GM23338 (cell line): ENCODE measurements around the gene CES5A. TPM values are rescaled to one million over a fixed set of nuclear protein-coding genes. Genes with fewer than 3 reads are reported as not detected.

Experiments used
- ATAC-seq: fragments of 200-7000 bp; cut with Tn5 transposase; 3 replicates; pipeline ENCODE4 v1.9.1; 2020
- DNase-seq: peaks from one replicate; pipeline ENCODE4 v3.0.0-alpha.2; 2015; ENCODE audit warnings: low spot score
- H2AFZ ChIP-seq: fragments of 200-600 bp; sonication (generic); 2 replicates; pipeline ENCODE4 v1.8.0; 2016; ENCODE audit warnings: antibody characterized with exemption, mild to moderate bottlenecking, moderate library complexity
- H3F3A ChIP-seq: fragments of 200-600 bp; sonication (generic); replicated peaks from 2 replicates; pipeline ENCODE4 v1.8.0; 2017; ENCODE audit warnings: antibody characterized with exemption, mixed run types, low read depth
- H3K27ac ChIP-seq: fragments of 200-600 bp; sonication (generic); 2 replicates; pipeline ENCODE4 v1.6.1; 2016; ENCODE audit warnings: low read depth
- H3K27me3 ChIP-seq: fragments of 200-600 bp; sonication (generic); 2 replicates; pipeline ENCODE4 v1.8.0; 2016; ENCODE audit warnings: mild to moderate bottlenecking, mixed run types, moderate library complexity; ENCODE audit not compliant: insufficient read depth
- H3K36me3 ChIP-seq: fragments of 200-600 bp; sonication (generic); 2 replicates; pipeline ENCODE4 v1.8.0; 2016; ENCODE audit warnings: mild to moderate bottlenecking; ENCODE audit not compliant: insufficient read depth
- H3K4me1 ChIP-seq: fragments of 200-600 bp; sonication (generic); 2 replicates; pipeline ENCODE4 v1.8.0; 2016; ENCODE audit warnings: mild to moderate bottlenecking, moderate library complexity; ENCODE audit not compliant: insufficient read depth
- H3K4me2 ChIP-seq: fragments of 200-600 bp; sonication (generic); 2 replicates; pipeline ENCODE4 v1.7.1; 2017; ENCODE audit warnings: mixed run types
- H3K4me3 ChIP-seq: fragments of 200-600 bp; sonication (generic); 2 replicates; pipeline ENCODE4 v1.6.1; 2016; ENCODE audit warnings: mixed run types
- H3K79me2 ChIP-seq: fragments of 200-600 bp; sonication (generic); replicated peaks from 2 replicates; pipeline ENCODE4 v1.8.0; 2017; ENCODE audit warnings: mild to moderate bottlenecking; ENCODE audit not compliant: insufficient read depth
- H3K9me2 ChIP-seq: fragments of 200-600 bp; sonication (generic); 2 replicates; pipeline ENCODE4 v1.8.0; 2017; ENCODE audit not compliant: insufficient read depth
- H4K20me1 ChIP-seq: fragments of 200-600 bp; sonication (generic); replicated peaks from 2 replicates; pipeline ENCODE4 v1.8.0; 2017; ENCODE audit warnings: mild to moderate bottlenecking; ENCODE audit not compliant: insufficient read depth
- H3K27ac Mint-ChIP-seq: 2 replicates; pipeline ENCODE4 v1.8.0; 2020; ENCODE audit warnings: inconsistent platforms, mild to moderate bottlenecking, moderate library complexity, mixed read lengths
- H3K27me3 Mint-ChIP-seq: 3 replicates; pipeline ENCODE4 v1.8.0; 2022; ENCODE audit warnings: low read depth, mild to moderate bottlenecking, moderate library complexity, mixed read lengths, inconsistent platforms; ENCODE audit not compliant: insufficient read depth, poor library complexity
- H3K36me3 Mint-ChIP-seq: 3 replicates; pipeline ENCODE4 v1.8.0; 2021; ENCODE audit warnings: low read depth, mild to moderate bottlenecking, inconsistent platforms, moderate library complexity, mixed read lengths
- H3K4me1 Mint-ChIP-seq: 3 replicates; pipeline ENCODE4 v1.8.0; 2020; ENCODE audit warnings: mild to moderate bottlenecking, inconsistent platforms, mixed read lengths
- H3K4me3 Mint-ChIP-seq: 3 replicates; pipeline ENCODE4 v1.8.0; 2021; ENCODE audit warnings: moderate library complexity, mild to moderate bottlenecking, inconsistent platforms, mixed read lengths
- H3K9me3 Mint-ChIP-seq: 3 replicates; pipeline ENCODE4 v1.8.0; 2020; ENCODE audit warnings: moderate library complexity, mild to moderate bottlenecking, inconsistent platforms, mixed read lengths
- CREB1 ChIP-seq: fragments of 250-450 bp; sonication (Bioruptor Pico); IDR thresholded peaks from 2 replicates; pipeline ENCODE4 v1.5.0; 2020; ENCODE audit warnings: low read depth, mild to moderate bottlenecking, moderate library complexity
- POLR2AphosphoS5 ChIP-seq: IDR thresholded peaks from 2 replicates; pipeline ENCODE4 v1.6.1; 2016; ENCODE audit warnings: antibody characterized with exemption, low read depth
- STAT1 ChIP-seq: IDR thresholded peaks from one replicate; pipeline ENCODE4 v1.6.1; 2016; ENCODE audit warnings: antibody characterized with exemption; ENCODE audit not compliant: unreplicated experiment
- ZNF114 ChIP-seq: fragments of 250-450 bp; sonication (Bioruptor Pico); IDR thresholded peaks from 2 replicates; pipeline ENCODE4 v1.5.0; 2020; ENCODE audit warnings: mild to moderate bottlenecking, moderate library complexity
- polyA plus RNA-seq: library from polyadenylated mRNA; unstranded; fragments of >200 nt; fragmentation: Nextera tagmentation; extraction: Ambion mirVana; gene quantifications from 2 replicates; pipeline ENCODE4 v1.2.1, GENCODE V29; 2016
- total RNA-seq: library from RNA; depleted of rRNA; stranded (reverse); fragments of >200 nt; shearing (Covaris generic); gene quantifications from 2 replicates; pipeline ENCODE4 v1.2.3, GENCODE V29; 2014
- TF ChIP-seq, protein P1 (sequence below): fragments of 250-450 bp; sonication (Bioruptor Pico); IDR thresholded peaks from 2 replicates; pipeline ENCODE4 v1.5.0; 2020; ENCODE audit warnings: mild to moderate bottlenecking, moderate library complexity
- TF ChIP-seq, protein P2 (sequence below), 2 experiments: fragments of 200-600 bp in 1 of 2; sonication (generic) in 1 of 2; conservative IDR thresholded peaks; 2 replicates each; pipeline versions ENCODE4 v1.5.1 to v1.6.1; 2016 to 2017; ENCODE audit warnings: antibody characterized with exemption in 2 of 2, low read depth in 2 of 2, mild to moderate bottlenecking in 2 of 2, moderate library complexity in 1 of 2

CES5A gene
- total and polyA plus RNA-seq, 2 experiments from 2014 or later, result not detected

DNA sequence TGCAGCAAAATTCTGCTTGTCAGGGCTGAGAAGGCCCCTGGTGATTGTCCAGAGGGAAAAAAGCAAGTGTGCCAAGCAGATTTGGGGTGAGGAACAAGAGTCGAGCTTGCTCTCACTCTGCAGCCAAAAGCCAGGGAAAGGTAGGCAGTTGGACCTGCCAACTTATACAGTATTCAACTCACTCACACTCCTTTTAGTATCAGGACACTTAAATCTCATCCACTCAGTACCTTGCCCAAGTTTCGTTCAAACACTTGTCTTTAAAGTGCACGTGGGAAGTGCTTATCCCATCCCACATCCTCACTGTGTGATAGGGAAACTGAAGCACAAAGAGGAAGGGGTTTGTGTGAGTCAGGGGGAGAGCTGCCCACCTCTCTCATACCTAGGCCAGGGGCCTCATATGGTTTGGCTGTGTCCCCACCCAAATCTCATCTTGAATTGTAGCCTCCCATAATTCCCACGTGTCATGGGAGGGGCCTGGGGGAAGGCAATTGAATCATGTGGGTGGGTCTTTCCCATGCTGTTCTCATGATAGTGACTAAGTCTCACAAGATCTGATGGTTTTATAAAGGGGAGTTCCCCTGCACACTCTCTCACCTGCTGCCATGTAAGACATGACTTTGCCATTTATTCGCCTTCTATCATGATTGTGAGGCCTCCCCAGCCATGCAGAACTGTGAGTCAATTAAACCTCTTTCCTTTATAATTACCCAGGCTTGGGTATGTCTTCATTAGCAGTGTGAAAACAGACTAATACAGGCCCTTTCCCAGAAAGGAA, 25.6 kb upstream of the CES5A start:
- DNase-seq (no peak), ATAC-seq (no peak)
- TF ChIP-seq, protein P1, sequence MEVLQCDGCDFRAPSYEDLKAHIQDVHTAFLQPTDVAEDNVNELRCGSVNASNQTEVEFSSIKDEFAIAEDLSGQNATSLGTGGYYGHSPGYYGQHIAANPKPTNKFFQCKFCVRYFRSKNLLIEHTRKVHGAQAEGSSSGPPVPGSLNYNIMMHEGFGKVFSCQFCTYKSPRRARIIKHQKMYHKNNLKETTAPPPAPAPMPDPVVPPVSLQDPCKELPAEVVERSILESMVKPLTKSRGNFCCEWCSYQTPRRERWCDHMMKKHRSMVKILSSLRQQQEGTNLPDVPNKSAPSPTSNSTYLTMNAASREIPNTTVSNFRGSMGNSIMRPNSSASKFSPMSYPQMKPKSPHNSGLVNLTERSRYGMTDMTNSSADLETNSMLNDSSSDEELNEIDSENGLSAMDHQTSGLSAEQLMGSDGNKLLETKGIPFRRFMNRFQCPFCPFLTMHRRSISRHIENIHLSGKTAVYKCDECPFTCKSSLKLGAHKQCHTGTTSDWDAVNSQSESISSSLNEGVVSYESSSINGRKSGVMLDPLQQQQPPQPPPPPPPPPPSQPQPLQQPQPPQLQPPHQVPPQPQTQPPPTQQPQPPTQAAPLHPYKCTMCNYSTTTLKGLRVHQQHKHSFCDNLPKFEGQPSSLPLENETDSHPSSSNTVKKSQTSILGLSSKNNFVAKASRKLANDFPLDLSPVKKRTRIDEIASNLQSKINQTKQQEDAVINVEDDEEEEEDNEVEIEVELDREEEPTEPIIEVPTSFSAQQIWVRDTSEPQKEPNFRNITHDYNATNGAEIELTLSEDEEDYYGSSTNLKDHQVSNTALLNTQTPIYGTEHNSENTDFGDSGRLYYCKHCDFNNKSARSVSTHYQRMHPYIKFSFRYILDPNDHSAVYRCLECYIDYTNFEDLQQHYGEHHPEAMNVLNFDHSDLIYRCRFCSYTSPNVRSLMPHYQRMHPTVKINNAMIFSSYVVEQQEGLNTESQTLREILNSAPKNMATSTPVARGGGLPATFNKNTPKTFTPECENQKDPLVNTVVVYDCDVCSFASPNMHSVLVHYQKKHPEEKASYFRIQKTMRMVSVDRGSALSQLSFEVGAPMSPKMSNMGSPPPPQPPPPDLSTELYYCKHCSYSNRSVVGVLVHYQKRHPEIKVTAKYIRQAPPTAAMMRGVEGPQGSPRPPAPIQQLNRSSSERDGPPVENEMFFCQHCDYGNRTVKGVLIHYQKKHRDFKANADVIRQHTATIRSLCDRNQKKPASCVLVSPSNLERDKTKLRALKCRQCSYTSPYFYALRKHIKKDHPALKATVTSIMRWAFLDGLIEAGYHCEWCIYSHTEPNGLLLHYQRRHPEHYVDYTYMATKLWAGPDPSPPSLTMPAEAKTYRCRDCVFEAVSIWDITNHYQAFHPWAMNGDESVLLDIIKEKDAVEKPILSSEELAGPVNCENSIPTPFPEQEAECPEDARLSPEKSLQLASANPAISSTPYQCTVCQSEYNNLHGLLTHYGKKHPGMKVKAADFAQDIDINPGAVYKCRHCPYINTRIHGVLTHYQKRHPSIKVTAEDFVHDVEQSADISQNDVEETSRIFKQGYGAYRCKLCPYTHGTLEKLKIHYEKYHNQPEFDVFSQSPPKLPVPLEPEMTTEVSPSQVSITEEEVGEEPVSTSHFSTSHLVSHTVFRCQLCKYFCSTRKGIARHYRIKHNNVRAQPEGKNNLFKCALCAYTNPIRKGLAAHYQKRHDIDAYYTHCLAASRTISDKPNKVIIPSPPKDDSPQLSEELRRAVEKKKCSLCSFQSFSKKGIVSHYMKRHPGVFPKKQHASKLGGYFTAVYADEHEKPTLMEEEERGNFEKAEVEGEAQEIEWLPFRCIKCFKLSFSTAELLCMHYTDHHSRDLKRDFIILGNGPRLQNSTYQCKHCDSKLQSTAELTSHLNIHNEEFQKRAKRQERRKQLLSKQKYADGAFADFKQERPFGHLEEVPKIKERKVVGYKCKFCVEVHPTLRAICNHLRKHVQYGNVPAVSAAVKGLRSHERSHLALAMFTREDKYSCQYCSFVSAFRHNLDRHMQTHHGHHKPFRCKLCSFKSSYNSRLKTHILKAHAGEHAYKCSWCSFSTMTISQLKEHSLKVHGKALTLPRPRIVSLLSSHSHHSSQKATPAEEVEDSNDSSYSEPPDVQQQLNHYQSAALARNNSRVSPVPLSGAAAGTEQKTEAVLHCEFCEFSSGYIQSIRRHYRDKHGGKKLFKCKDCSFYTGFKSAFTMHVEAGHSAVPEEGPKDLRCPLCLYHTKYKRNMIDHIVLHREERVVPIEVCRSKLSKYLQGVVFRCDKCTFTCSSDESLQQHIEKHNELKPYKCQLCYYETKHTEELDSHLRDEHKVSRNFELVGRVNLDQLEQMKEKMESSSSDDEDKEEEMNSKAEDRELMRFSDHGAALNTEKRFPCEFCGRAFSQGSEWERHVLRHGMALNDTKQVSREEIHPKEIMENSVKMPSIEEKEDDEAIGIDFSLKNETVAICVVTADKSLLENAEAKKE (CRISPR knock-in tag), result no peak
- TF ChIP-seq STAT1 (no peak), POLR2AphosphoS5 (no peak), CREB1 (CRISPR knock-in tag) (no peak), ZNF114 (CRISPR knock-in tag) (no peak)
- TF ChIP-seq, protein P2, sequence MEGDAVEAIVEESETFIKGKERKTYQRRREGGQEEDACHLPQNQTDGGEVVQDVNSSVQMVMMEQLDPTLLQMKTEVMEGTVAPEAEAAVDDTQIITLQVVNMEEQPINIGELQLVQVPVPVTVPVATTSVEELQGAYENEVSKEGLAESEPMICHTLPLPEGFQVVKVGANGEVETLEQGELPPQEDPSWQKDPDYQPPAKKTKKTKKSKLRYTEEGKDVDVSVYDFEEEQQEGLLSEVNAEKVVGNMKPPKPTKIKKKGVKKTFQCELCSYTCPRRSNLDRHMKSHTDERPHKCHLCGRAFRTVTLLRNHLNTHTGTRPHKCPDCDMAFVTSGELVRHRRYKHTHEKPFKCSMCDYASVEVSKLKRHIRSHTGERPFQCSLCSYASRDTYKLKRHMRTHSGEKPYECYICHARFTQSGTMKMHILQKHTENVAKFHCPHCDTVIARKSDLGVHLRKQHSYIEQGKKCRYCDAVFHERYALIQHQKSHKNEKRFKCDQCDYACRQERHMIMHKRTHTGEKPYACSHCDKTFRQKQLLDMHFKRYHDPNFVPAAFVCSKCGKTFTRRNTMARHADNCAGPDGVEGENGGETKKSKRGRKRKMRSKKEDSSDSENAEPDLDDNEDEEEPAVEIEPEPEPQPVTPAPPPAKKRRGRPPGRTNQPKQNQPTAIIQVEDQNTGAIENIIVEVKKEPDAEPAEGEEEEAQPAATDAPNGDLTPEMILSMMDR (conservative IDR thresholded peaks at IDR 0.05; ENCODE audit: low read depth in 2 of 2), result no peak
- peaks cover 35% of the 10 kb centered on the region for H3K9me3 Mint-ChIP-seq
- peaks cover 2% of the 10 kb centered on the region for H3K27me3 Mint-ChIP-seq
- H3K27ac Mint-ChIP-seq, result no peak overlapping the region
- no peaks in the 10 kb centered on the region for H3K4me1 Mint-ChIP-seq
- Histone ChIP-seq H3K36me3 (no peaks in the 10 kb centered on the region), H3F3A (no peaks in the 10 kb centered on the region), H3K27ac (no peak overlapping the region), H3K79me2 (no peaks in the 10 kb centered on the region), H3K4me2 (no peak overlapping the region), H4K20me1 (no peaks in the 10 kb centered on the region), H2AFZ (no peak overlapping the region), H3K4me3 (no peak overlapping the region), H3K4me1 (no peaks in the 10 kb centered on the region), H3K9me2 (no peaks in the 10 kb centered on the region; the same call in 1 of the 2 replicates), H3K27me3 (no peaks in the 10 kb centered on the region)
- no peak overlapping the region for H3K4me3 Mint-ChIP-seq
- H3K36me3 Mint-ChIP-seq, result no peaks in the 10 kb centered on the region
